ENCODE measurements around the gene AOAH. TPM values are rescaled to one million over a fixed set of nuclear protein-coding genes. Genes with fewer than 3 reads are reported as not detected.
"Not testable (repeated sequence)": the region's sequence is repeated elsewhere in the genome, so short reads cannot be mapped to it uniquely, and the experiment has no call there.

AOAH gene
- total and polyA plus RNA-seq, 2 experiments from 2014 or later: not detected

- Histone ChIP-seq H3K27me3 (no peaks in the 10 kb centered on the region), H3K4me1 (ENCODE audit: low read depth) (no peaks in the 10 kb centered on the region), H3K27ac (no peak overlapping the region), H3K36me3 (no peaks in the 10 kb centered on the region), H3K4me3 (no peak overlapping the region), H3K9me3 (ENCODE audit: low read depth) (no peaks in the 10 kb centered on the region)
- no peak for DNase-seq (ENCODE audit: low read depth in 1 of 2, low spot score in 1 of 2)
- no peak for TF ChIP-seq CTCF (IDR thresholded peaks at IDR 0.05; ENCODE audit: low read depth, low read length)
Measured at GRCh38 chr7:36469236-36469635, 255.1 kb downstream of the AOAH start.

GRCh38 chr7:36468370-36469101 lies 255.8 kb downstream of the AOAH start:
- DNase-seq (ENCODE audit: low read depth in 1 of 2, low spot score in 1 of 2): peak in 1 of 2 donors; percentile 59
- TF ChIP-seq CTCF (IDR thresholded peaks at IDR 0.05; ENCODE audit: low read depth, low read length): no peak
- Histone ChIP-seq H3K27me3 (no peaks in the 10 kb centered on the region), H3K27ac (no peak overlapping the region), H3K9me3 (ENCODE audit: low read depth) (no peaks in the 10 kb centered on the region), H3K4me3 (no peak overlapping the region), H3K36me3 (no peaks in the 10 kb centered on the region), H3K4me1 (ENCODE audit: low read depth) (no peaks in the 10 kb centered on the region)

GRCh38 chr7:36466001-36466400 lies 258.3 kb downstream of the AOAH start:
- not testable (repeated sequence) for DNase-seq (ENCODE audit: low read depth in 1 of 2, low spot score in 1 of 2); H3K27me3 ChIP-seq; H3K9me3 ChIP-seq (ENCODE audit: low read depth); H3K4me1 ChIP-seq (ENCODE audit: low read depth); H3K4me3 ChIP-seq; H3K36me3 ChIP-seq; H3K27ac ChIP-seq

GRCh38 chr7:36464271-36464670 lies 260.0 kb downstream of the AOAH start:
- Histone ChIP-seq H3K27me3 (no peaks in the 10 kb centered on the region), H3K27ac (no peak overlapping the region), H3K4me3 (no peak overlapping the region), H3K4me1 (ENCODE audit: low read depth) (peaks cover 8% of the 10 kb centered on the region), H3K36me3 (no peaks in the 10 kb centered on the region), H3K9me3 (ENCODE audit: low read depth) (no peaks in the 10 kb centered on the region)
- no peak for TF ChIP-seq CTCF (IDR thresholded peaks at IDR 0.05; ENCODE audit: low read depth, low read length)
- no peak for DNase-seq (ENCODE audit: low read depth in 1 of 2, low spot score in 1 of 2)

Measured in cardiac muscle cell (in vitro differentiated cells and primary cell).